Measurements from ENCODE around the gene TNFAIP6.
"Not testable (repeated sequence)": the region's sequence is repeated elsewhere in the genome, so short reads cannot be mapped to it uniquely, and the experiment has no call there.

TNFAIP6 gene

GRCh38 chr2:151388011-151388410, 30.6 kb downstream of the TNFAIP6 start:
- no peaks in the 10 kb centered on the region for H3K9me3 Mint-ChIP-seq (ENCODE audit: low read depth)
- H3K4me1 Mint-ChIP-seq (ENCODE audit: low read depth) = no peaks in the 10 kb centered on the region
- H3K27ac Mint-ChIP-seq = no peak overlapping the region
- no peak overlapping the region for H3K4me3 Mint-ChIP-seq
- peaks cover 2% of the 10 kb centered on the region for H3K27me3 Mint-ChIP-seq
- no peaks in the 10 kb centered on the region for H3K36me3 Mint-ChIP-seq

- Mint-ChIP-seq H3K4me3 (no peak overlapping the region), H3K36me3 (no peaks in the 10 kb centered on the region), H3K4me1 (ENCODE audit: low read depth) (no peaks in the 10 kb centered on the region), H3K27ac (no peak overlapping the region), H3K27me3 (peaks cover 2% of the 10 kb centered on the region), H3K9me3 (ENCODE audit: low read depth) (no peaks in the 10 kb centered on the region)
These were observed 34.0 kb downstream of the TNFAIP6 start for GRCh38 chr2:151391436-151391835.

DNA sequence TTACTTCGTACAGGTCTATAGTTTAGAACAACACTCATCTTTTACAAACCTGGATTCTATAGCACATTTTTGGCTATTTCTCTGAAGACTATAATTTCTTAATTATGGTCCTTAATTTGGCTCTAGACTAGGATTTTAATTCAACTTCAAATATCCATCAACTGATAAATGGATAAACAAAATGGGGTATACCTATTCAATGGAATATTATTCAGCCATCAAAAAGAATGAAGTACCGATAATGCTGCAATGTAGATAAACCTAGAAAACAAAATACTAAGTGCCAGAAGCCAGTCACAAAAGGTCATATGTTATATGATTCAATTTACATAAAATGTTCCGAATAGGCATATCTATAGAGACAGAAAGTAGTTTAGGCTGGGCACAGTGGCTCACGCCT, 37.1 kb downstream of the TNFAIP6 start:
- Mint-ChIP-seq H3K36me3 (no peaks in the 10 kb centered on the region), H3K4me1 (ENCODE audit: low read depth) (no peaks in the 10 kb centered on the region), H3K9me3 (ENCODE audit: low read depth) (no peaks in the 10 kb centered on the region), H3K27ac (no peak overlapping the region), H3K27me3 (peaks cover 2% of the 10 kb centered on the region), H3K4me3 (no peak overlapping the region)

GRCh38 chr2:151395509-151396374, 38.4 kb downstream of the TNFAIP6 start:
- Mint-ChIP-seq H3K27ac (no peak overlapping the region), H3K4me1 (ENCODE audit: low read depth) (no peaks in the 10 kb centered on the region), H3K4me3 (no peak overlapping the region), H3K36me3 (no peaks in the 10 kb centered on the region), H3K9me3 (ENCODE audit: low read depth) (no peaks in the 10 kb centered on the region), H3K27me3 (peaks cover 2% of the 10 kb centered on the region)

DNA sequence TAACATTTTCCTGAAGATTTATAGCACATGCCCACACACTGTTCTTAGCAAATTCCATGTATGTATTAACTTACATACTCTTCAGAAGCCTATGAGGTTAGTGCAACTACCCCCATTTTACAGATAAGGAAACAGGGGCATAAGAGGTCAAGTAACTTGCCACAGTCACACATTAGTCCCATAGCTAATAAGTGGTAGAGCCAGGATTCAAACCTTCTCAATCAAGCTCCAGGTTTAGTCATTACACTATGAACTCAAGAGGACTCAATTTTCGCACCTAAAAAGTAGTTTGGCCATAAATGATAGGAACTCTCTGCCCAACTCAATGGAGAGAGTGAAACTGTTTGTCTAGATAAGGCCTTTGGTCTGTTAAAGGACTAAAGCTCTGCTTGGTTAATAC, 42.6 kb downstream of the TNFAIP6 start:
- Mint-ChIP-seq H3K36me3 (no peaks in the 10 kb centered on the region), H3K27me3 (no peaks in the 10 kb centered on the region), H3K9me3 (ENCODE audit: low read depth) (no peaks in the 10 kb centered on the region), H3K4me1 (ENCODE audit: low read depth) (no peaks in the 10 kb centered on the region), H3K4me3 (no peak overlapping the region), H3K27ac (no peak overlapping the region)

DNA sequence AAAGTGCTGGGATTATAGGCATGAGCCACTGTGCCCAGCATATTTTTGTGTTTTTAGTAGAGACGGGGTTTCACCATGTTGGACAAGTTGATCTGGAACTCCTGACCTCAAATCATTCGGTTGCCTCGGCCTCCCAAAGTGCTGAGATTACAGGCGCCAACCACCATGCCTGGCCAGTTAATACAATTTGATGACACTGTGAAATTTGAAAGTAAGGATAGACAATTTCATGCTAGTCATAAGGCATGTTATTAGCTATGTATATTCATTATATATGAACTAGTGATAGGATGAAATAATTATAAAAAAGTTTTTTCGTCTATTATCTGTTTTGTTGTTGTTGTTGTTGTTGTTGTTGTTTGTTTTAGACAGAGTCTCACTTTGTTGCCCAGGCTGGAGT, 43.8 kb downstream of the TNFAIP6 start:
- Mint-ChIP-seq H3K9me3 (ENCODE audit: low read depth) (no peaks in the 10 kb centered on the region), H3K27ac (no peak overlapping the region), H3K4me1 (ENCODE audit: low read depth) (no peaks in the 10 kb centered on the region), H3K36me3 (no peaks in the 10 kb centered on the region), H3K27me3 (no peaks in the 10 kb centered on the region), H3K4me3 (no peak overlapping the region)

- no peak overlapping the region for H3K27ac Mint-ChIP-seq
- no peaks in the 10 kb centered on the region for H3K36me3 Mint-ChIP-seq
- H3K4me3 Mint-ChIP-seq = no peak overlapping the region
- no peaks in the 10 kb centered on the region for H3K9me3 Mint-ChIP-seq (ENCODE audit: low read depth)
- no peaks in the 10 kb centered on the region for H3K4me1 Mint-ChIP-seq (ENCODE audit: low read depth)
- no peaks in the 10 kb centered on the region for H3K27me3 Mint-ChIP-seq
These were observed 46.5 kb downstream of the TNFAIP6 start for GRCh38 chr2:151403914-151404313.

- Mint-ChIP-seq H3K4me1 (ENCODE audit: low read depth) (peaks cover 4% of the 10 kb centered on the region), H3K4me3 (no peak overlapping the region), H3K27me3 (no peaks in the 10 kb centered on the region), H3K36me3 (peaks cover under 1% of the 10 kb centered on the region), H3K9me3 (ENCODE audit: low read depth) (no peaks in the 10 kb centered on the region), H3K27ac (no peak overlapping the region)
These were observed 48.0 kb downstream of the TNFAIP6 start for GRCh38 chr2:151405376-151405775.

DNA sequence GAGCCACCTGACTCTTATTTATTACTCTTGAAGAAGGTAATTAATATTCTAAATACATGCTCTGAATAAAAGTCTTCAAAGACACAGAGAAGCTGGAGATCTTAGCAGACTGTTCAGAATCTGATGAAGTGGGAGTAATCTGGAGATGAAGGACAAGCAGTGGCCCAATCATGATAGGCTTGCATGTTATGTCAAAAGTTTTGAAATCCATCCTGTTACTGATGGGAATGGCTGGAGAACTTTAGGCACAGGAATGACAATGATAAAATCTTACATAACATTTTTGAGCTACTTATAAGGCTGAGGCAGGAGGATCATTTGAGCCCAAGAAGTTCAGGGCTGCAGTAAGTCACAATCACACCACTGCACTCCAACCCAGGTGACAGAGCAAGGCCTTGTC, 49.9 kb downstream of the TNFAIP6 start:
- Mint-ChIP-seq H3K4me3 (no peak overlapping the region), H3K36me3 (peaks cover 7% of the 10 kb centered on the region), H3K4me1 (ENCODE audit: low read depth) (peaks cover 22% of the 10 kb centered on the region), H3K9me3 (ENCODE audit: low read depth) (no peaks in the 10 kb centered on the region), H3K27me3 (no peaks in the 10 kb centered on the region), H3K27ac (no peak overlapping the region)

DNA sequence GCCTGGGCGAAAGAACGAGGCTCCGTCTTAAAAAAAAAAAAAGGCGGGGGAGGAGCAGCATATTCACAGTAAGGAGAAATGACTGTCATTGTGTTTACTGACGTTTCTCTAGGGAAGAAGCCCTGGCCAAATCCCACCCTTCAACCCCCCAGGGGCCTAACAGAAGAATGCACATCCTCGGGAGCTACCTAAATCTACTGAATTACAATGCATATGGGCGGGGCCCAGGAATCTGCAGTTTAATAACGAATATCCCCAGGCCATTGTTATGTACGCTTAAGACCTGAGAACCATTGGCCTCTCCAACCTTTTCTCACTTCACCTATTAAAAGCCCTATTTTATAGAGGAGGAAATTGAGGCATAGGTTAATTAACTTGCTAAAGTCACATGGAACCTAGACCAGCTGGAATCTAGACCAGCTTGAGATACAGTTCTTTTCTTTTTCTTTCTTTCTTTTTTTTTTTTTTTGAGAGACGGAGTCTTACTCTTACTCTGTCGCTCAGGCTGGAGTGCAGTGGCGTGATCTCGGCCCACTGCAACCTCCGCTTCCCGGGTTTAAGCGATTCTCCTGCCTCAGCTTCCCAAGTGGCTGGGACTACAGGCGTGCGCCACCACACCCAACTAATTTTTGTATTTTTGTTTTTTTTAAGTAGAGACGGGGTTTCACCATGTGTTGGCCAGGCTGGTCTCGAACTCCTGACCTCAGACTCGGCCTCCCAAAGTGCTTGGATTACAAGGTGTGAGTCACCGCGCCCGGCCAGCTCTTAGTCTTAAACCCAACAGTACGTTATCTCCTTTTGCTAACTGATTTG, 51.6 kb downstream of the TNFAIP6 start:
- Mint-ChIP-seq H3K4me3 (peak overlapping the region; percentile 98), H3K27me3 (no peaks in the 10 kb centered on the region), H3K4me1 (ENCODE audit: low read depth) (peaks cover 30% of the 10 kb centered on the region), H3K27ac (peak overlapping the region; percentile 97), H3K9me3 (ENCODE audit: low read depth) (no peaks in the 10 kb centered on the region), H3K36me3 (peaks cover 7% of the 10 kb centered on the region)

- Mint-ChIP-seq H3K27ac (peak within 1 kb of the TSS; percentile 97), H3K4me3 (peak within 1 kb of the TSS; percentile 98), H3K4me1 (ENCODE audit: low read depth) (peaks cover 33% of the 10 kb centered on the region), H3K27me3 (no peaks in the 10 kb centered on the region), H3K9me3 (ENCODE audit: low read depth) (no peaks in the 10 kb centered on the region), H3K36me3 (peaks cover 7% of the 10 kb centered on the region)
These were observed 52.5 kb downstream of the TNFAIP6 start, which contains the start of gene RIF1 for GRCh38 chr2:151409601-151410484. Gene RIF1, plus strand, starts transcription at chr2:151409902. Its CDS starts 522 bp downstream, at chr2:151410424.

GRCh38 chr2:151410485-151410834, 53.1 kb downstream of the TNFAIP6 start:
- H3K27me3 Mint-ChIP-seq = no peaks in the 10 kb centered on the region
- H3K9me3 Mint-ChIP-seq (ENCODE audit: low read depth) = no peaks in the 10 kb centered on the region
- peak overlapping the region; percentile 97 for H3K27ac Mint-ChIP-seq
- H3K36me3 Mint-ChIP-seq = peaks cover 7% of the 10 kb centered on the region
- peaks cover 33% of the 10 kb centered on the region for H3K4me1 Mint-ChIP-seq (ENCODE audit: low read depth)
- H3K4me3 Mint-ChIP-seq = peak overlapping the region; percentile 98

- Mint-ChIP-seq H3K9me3 (ENCODE audit: low read depth) (no peaks in the 10 kb centered on the region), H3K27ac (no peak overlapping the region), H3K4me3 (no peak overlapping the region), H3K36me3 (peaks cover 10% of the 10 kb centered on the region), H3K27me3 (no peaks in the 10 kb centered on the region), H3K4me1 (ENCODE audit: low read depth) (peaks cover 32% of the 10 kb centered on the region)
These were observed 60.3 kb downstream of the TNFAIP6 start for GRCh38 chr2:151417650-151418049.

DNA sequence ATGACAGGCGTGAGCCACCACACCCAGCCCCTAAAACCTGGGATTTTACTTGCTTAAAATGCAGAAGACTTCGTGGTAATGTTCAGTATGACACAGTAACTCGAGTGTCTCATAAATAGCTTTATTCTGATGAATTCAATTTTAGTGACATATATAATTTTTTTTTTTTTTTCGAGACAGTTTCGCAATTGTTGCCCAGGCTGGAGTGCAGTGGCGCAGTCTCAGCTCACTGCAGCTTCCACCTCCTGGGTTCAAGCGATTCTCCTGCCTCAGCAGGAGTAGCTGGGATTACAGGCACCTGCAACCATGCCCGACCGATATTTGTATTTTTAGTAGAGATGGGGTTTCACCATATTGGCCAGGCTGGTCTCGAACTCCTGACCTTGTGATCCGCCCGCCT, 64.3 kb downstream of the TNFAIP6 start:
- H3K27me3 Mint-ChIP-seq; H3K9me3 Mint-ChIP-seq (ENCODE audit: low read depth); H3K27ac Mint-ChIP-seq; H3K4me3 Mint-ChIP-seq: not testable (repeated sequence)
- H3K4me1 Mint-ChIP-seq (ENCODE audit: low read depth) = peaks cover 40% of the 10 kb centered on the region
- H3K36me3 Mint-ChIP-seq = peaks cover 24% of the 10 kb centered on the region
